HG03280 (cell line): ENCODE results near the gene ADSL.
"Not testable (repeated sequence)": the region's sequence is repeated elsewhere in the genome, so short reads cannot be mapped to it uniquely, and the experiment has no call there.

ENCODE experiments used
- ATAC-seq: cut with Tn5 transposase; IDR thresholded peaks from one replicate; pipeline ENCODE4 v1.9.1; 2021; ENCODE audit warnings: mild to moderate bottlenecking, moderate library complexity; ENCODE audit not compliant: unreplicated experiment

ADSL gene

GRCh38 chr22:40346185-40347118, at the start of gene ADSL:
TSS of gene ADSL (plus strand) at chr22:40346500. CDS start at chr22:40346559, 59 bp downstream.
- peak; percentile 85 for ATAC-seq

- no peak for ATAC-seq
Observed at GRCh38 chr22:40300316-40300715, 46.0 kb upstream of the ADSL start.

DNA sequence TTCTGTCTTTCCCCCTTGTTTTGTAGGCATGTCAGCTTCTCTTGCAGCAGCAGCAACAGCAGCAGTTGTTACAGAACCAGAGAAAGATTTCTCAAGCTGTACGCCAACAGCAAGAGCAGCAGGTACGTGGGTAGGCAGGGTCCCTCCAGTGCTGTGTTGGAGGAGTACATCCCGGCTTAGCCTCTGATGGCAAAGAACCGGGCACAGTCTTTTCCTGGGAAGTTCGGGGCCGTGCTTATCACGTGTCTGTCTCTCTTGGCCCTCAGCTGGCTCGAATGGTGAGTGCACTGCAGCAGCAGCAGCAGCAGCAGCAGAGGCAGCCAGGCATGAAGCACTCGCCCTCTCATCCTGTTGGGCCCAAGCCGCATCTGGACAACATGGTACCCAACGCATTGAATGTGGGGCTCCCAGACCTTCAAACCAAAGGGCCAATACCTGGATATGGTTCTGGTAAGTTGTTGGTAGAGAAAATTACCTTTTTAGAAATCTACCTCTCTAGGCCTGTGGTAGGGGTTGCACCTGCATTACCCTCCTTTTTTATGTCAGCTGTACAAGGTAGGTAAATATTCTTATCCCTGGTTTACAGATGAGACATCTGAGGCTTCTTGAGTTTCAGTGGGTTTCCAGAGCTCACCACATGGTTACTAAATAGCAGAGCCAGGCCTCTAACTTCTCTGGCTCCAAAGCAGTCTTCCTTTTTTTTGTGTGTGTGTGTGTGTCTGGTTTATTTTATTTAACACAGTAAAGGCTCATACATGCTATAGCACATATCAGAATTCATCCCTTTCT, 45.2 kb upstream of the ADSL start:
- ATAC-seq, result peak; percentile 62

- no peak for ATAC-seq
Observed at GRCh38 chr22:40302149-40302548, 44.2 kb upstream of the ADSL start.

GRCh38 chr22:40305625-40306024, 40.7 kb upstream of the ADSL start:
- ATAC-seq, result no peak

GRCh38 chr22:40308999-40309573, 37.2 kb upstream of the ADSL start:
- ATAC-seq, result no peak

DNA sequence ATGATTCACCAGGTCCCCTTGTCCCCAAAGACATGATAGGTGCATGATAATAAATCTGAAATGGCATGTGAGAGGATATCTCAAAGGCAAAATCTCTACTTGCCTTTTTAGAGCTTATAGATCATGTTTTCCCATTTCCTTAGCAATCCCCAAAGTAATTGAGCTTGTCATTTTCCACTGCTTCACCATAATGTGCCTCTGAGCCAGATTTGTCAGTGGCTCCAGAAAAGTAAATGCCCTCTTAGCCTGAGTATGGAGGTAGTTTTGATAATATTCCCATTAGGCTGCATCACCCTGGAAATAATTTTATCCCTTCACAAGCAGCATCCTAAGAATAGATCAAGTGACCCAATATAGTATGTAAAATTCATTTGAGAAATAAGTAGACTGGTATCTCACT, 36.7 kb upstream of the ADSL start:
- no peak for ATAC-seq

GRCh38 chr22:40310081-40310767, 36.1 kb upstream of the ADSL start:
- no peak for ATAC-seq

GRCh38 chr22:40310768-40311120, 35.6 kb upstream of the ADSL start:
- no peak for ATAC-seq

DNA sequence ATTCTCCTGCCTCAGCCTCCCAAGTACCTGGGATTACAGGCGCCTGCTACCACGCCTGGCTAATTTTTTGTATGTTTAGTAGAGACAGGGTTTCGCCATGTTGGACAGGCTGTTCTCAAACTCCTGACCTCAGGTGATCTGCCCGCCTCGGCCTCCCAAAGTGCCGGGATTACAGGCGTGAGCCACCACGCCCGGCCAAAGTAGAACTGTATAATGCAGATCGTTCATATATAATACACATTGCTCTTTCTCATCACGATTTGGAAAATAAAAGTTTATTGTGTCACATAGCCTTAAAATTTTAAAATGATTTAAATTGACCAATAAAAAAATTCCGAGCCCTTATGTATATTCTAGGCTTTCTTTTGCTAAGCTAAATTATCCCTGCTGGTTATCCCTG, 34.7 kb upstream of the ADSL start:
- not testable (repeated sequence) for ATAC-seq

DNA sequence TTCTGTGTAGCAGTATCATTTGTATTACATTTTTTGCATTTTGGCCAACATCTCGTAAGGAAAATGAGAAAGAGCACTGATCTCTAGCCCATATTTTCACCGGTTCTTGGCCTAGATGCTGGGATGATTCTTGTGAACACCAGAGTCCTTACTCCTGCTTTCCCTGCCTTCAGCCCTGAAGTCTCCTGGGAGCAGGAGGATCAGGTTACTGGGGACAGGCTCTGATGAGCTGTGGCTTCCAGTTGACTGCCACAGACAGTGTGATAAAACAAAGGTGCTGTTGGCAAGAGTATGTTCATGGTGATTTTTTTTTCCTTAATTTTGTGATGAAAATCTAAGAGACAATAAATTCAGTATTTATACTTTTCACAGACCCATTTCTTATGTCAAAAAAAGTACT, 34.2 kb upstream of the ADSL start:
- no peak for ATAC-seq

- ATAC-seq, result no peak
Observed at GRCh38 chr22:40313007-40313406, 33.3 kb upstream of the ADSL start.

DNA sequence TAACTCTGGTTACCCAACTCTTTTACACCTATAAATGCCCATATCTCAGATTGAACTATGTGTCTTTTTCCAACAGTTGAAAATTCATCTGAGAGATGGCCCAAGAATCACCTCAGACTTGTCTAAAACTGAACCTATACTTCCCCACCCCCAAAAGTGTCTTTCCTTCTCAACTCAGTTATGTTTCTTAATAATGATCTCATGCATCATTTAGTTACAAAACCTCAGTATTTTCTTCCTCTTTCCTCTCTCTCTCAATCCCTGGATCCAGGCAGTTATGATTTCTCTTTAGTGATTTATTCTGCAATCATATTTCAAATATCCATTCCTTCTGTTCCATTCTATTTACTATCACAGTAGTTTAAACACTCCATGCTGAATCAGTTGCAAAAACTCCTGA, 32.3 kb upstream of the ADSL start:
- no peak for ATAC-seq

DNA sequence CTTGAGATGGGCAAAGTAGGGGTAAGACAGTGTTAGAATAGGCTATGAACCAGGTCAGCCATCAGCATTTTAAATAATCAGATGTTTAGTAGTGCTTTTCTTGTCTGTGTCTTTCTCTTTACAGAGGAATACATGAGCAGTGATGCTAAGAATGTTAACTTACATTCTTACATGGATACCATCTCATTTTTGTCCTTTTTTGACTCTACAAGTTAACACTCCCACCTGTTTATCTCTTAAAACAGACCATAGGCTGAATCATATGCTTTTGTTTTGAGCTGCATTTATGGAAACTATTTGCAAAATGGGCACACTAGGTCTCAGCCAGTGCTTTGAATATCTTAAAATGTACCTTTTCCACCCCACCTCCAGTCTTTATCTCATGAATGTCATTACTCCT, 25.6 kb upstream of the ADSL start:
- no peak for ATAC-seq

- no peak for ATAC-seq
Observed at GRCh38 chr22:40322021-40322420, 24.3 kb upstream of the ADSL start.

DNA sequence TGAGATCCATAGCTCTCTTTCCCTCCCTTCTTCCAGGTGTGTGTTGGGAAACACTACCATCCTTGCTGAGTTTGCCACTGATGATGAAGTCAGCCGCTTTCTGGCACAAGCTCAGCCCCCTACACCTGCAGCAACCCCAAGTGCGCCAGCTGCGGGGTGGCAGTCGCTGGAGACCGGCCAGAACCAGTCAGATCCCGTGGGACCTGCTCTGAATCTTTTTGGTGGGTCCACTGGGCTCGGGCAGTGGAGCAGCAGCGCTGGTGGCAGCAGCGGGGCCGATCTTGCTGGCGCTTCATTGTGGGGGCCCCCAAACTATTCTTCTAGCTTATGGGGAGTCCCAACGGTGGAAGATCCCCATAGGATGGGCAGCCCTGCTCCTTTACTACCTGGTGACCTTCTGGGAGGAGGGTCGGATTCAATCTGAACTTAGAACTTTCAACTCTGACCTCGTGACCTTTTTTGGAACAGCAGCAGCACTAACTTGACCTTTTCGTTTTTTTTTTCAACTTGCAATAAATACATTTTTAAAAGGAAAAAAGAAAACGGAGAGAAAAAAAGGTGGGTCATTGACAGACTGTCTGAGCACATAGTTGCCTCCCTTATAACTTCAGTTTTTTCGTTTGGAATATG, 23.4 kb upstream of the ADSL start:
- no peak for ATAC-seq

DNA sequence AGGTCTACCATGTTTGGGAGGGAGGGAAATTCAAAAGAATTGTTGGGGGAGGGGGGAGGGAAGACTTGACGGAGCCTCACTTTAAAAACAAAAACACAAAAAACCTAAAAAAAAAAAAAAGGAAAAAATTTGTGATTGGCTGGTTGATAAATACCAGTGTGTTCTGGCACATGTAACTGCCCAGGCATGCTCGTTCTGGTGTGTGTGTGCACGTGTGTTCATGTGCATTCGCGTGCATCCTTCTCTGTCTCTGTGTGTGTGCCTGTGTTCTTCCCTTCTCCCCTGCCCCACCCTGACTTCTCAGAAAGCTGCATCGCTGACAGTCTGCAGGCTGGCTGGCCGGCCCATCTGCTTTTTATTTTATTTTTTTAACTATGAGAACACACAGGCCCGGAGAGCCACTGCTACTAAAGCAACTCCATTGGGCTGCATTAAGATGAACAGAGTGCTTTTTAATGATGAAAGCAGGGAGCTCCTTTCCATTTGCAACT, 22.6 kb upstream of the ADSL start:
- no peak for ATAC-seq

GRCh38 chr22:40324468-40325305, 21.6 kb upstream of the ADSL start:
- ATAC-seq, result no peak

- no peak for ATAC-seq
Observed at GRCh38 chr22:40325315-40325714, 21.0 kb upstream of the ADSL start.
